Fibroblast of skin of left biceps (primary cell): ENCODE measurements around the gene MED13.
"Not testable (repeated sequence)": the region's sequence is repeated elsewhere in the genome, so short reads cannot be mapped to it uniquely, and the experiment has no call there.

Source experiments
- DNase-seq, 2 experiments: peaks; one replicate each; pipeline ENCODE4 v3.0.0-alpha.2; 2013; ENCODE audit warnings: low read depth in 2 of 2

MED13 gene

DNA sequence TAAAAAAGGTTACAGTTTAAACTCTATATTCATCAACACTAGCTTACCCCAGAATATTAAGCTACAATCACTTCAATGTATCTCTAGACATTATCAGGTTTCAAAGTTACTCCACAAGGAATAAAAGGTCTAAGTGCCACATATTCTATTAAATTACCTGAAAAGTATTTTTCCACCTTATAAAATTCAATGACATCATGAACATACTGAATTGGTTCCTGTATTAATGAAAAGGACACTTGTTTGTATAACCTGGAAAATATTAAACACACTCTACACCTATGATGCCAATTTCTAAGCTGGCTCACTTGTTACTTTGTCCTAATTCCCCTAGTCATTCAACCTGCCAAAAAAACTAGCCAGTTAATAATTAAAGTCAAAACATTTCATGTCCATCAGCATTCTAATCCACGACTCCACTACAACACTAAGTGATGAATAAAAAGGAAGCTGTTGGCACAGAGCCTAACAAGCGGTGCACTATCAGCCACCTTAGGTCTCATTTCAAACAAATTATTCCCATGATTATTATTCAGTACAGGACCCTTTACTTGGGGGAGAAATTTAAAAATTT lies 12.2 kb downstream of the MED13 start:
- no peak for DNase-seq

DNA sequence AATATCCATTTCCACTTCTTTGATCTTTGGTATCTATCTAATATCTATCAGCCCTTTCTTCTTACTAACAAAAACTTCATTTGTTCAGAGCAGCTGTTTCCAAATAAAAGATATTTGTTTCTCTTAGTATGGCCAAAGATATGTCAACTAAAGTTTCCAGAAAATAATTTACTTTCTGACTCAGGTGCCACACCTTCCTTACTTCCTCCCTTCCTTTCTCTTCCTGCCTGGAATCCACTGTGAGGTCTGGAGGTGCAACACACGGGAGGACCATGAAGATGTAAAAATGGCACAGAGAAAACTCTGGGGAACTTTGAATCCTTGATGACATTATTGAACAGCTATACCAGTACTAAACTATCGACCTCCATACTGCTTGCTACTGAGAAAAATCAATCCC lies 14.0 kb downstream of the MED13 start:
- DNase-seq, result no peak

DNA sequence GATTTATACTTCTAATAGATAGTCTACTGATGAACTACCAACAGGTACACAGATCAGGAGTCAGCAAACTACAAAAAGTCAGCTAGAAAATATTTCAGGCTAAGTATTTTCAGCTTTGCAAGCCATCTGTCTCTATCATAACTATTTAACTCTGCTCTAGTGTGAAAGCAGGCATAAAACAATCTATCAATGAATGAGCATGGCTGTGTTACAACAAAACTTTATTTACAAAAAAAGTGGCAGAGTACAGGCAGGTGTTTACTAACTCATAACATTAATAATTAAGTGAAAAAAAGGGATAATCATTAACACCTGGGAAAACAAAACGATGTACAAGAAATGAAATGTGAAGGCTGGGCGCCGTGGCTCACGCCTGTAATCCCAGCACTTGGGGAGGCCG lies 15.8 kb downstream of the MED13 start:
- no peak for DNase-seq

DNA sequence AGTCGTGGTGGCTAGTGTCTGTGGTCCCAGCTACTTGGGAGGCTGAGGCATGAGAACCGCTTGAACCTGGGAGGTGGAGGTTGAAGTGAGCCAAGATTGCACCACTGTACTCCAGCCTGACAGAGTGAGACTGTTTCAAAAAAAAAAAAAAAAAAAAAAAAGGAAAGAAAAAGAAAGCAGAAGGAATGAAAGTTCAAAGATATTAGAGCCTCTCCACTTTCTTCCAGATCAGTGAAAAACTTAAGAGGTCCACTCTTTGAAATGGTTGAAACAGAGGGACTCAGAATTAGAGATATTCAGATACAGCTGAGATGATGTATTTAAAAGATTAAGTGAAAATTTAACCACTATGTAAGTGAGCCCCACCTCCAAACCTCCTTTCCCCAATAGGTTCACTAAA lies 16.8 kb downstream of the MED13 start:
- DNase-seq, result no peak

DNA sequence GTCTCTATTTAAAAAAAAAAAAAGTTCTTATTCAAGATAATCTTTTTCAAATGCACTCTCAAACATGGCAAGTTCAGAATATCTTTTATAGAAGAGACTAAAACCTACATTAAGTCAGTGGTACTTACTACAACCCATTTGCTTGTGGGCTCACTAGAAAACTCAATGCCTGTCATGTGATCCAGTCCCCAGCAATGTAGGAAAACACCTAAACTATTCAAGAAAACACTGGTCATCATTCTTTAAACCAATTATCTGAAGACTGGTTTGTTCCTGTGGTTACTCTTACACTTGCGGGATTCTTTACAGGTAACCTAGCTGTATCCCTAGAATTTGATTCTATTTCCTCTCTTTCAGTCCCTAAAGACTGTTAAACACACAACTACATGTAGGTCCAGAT lies 19.6 kb downstream of the MED13 start:
- no peak for DNase-seq

DNA sequence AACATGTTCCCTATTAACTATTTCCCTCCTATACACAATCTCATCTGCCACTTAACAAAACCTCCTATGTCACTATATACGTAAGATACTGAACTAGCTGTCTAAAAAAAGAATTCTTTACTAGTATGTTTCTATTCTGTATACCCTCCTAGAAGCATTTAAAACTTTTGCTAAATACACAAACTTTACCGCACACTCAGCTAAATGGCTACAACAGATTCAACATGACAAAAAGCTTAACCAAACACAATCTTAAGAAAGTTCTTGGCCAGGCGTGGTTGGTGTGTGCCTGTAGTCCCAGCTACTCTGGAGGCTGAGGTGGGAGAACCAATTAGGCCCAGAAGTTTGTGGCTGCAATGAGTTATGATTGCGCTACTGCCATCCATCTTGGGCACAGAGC lies 20.0 kb downstream of the MED13 start:
- DNase-seq, result no peak

DNA sequence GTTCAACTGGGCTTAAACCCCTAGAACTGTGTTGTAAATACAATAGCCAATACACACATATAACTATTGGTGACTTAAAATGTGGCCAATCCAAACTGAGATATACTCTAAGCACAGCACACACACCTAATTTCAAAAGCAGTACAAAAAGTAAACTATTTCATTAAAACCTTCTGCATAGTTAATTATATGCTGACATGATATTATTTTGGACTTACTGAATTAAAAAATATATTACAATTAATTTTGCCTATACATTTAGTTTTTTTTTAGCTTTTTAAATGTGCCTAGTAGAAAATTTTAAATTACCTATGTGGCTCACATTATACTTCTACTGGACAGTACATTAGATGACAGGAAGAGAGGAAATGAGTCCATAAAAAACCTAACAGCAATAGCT lies 21.5 kb downstream of the MED13 start:
- no peak for DNase-seq

DNA sequence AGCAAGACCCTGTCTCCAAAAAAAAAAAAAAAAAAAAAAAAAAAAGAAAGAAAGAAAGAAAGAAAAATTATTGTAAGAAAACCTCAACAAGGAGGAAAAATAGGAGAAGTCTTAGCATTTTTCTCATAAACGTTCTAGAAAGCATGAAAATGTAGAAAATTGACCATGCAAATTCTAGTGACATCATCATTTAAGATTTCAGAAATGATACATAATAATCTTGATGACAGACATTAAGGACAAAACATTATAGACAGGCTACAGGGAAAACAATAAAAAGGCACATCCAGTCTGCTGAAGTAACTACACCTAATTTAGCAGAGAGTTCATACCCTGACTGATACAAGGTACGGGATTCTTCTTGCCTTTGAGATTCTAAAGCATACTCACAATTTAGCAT lies 21.9 kb downstream of the MED13 start:
- DNase-seq, result no peak

DNA sequence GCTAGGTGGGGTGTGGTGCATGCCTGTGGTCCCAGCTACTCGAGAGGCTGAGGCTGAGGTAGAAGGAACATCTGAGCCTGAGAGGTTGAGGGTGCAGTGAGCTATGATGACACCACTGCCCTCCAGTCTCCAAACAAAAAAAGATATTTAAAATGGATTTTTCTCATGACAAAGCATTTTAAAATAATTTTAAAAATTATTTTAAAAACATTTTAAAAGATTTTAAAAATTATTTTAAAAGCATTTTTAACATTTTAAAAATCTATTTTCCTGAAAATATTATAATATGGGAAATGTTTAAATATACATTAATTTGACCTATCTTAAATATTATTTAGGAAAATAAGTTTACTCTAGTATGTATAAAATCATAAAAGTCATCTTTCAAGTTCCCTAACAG lies 26.8 kb downstream of the MED13 start:
- no peak for DNase-seq

DNA sequence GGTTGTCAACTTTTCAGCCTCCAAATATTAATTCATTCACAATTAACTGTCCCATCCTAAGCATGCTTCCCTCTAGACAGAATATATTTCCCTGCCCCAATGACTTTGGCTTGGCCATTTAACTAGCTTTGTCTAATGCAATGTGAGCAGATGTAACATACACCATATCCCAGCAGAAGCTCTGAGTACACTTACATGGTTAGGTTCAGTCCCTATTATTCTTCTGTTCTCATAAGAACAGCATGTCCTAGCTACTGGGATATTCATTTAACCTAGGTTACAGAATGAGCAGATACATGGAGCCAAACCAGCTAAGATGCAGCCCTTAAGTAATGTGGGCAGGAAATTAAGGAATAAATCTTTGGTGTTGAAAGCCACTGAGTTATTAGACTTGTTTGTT lies 31.8 kb downstream of the MED13 start:
- no peak for DNase-seq

DNA sequence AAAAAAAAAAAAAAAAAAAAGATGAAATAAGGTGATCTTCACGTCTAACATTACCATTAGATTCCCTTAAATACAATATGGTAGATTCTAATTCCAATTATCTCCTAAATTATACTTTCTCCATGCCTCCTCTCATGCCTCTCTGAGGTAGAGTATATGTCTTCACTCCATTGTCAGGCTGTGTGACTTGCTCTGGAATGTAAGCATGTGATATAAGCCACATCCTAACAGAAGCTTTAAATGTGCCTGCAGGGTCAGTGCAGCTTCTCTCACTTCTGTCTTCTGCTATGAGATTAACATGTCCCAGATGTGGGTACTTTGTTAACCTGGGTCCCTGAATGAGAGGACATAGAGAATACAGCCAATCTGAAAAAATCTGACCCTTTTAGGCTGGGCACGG lies 32.6 kb downstream of the MED13 start:
- DNase-seq, result no peak

DNA sequence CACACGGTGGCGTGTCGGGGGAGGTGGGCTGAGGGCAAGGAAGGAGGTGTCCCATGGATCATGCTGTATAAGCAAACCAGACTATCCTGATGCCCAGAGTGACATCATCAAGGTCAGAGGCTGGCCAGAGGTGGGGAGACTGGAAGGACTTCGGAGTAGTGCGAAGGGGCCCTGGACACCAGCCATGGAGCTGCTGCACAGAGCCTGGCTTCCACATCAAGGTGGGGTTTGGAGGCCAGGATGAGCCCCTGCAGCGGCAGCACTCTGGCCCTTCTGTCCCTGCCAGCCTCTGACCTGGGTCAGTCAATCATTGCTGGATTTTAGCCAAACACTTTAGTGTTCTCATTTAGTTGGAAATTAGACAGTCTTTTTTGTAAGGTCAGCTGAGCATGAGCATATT lies 34.8 kb downstream of the MED13 start:
- DNase-seq, result no peak

DNA sequence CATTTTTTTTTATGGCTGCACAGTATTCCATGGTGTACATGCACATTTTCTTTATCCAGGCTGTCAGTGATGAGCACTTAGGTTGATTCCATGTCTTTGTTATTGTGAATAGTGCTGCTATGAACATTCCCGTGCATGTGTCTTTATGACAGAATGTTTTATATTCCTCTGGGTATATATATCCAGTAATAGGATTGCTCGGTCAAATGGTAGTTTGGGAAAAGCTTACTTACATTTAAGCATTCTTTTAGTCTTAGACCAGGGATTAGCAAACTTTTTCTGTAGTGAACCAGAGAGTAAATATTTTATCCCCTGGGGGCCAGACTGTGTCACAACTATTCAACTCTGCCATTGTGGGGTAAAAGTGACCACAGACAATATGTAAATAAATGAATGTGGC lies 40.2 kb downstream of the MED13 start:
- DNase-seq, result no peak

DNA sequence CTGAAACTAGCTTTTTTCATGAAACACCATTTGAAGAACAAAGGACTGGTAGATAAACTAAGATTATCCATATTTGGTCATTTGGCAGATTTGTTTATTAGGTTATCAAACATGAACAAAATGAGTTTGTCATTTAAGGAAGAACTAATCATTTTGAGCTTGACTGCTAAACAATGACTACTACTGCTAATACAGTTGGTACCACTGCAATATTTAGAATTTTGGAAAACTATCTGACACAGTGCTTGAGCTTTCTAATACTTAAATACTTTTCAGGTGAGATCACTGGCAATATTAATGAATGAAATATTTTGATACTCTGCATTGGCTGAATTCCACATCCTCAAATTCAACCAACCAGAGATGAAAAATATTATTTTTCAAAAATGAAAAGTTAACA lies 47.2 kb downstream of the MED13 start:
- DNase-seq, result no peak

DNA sequence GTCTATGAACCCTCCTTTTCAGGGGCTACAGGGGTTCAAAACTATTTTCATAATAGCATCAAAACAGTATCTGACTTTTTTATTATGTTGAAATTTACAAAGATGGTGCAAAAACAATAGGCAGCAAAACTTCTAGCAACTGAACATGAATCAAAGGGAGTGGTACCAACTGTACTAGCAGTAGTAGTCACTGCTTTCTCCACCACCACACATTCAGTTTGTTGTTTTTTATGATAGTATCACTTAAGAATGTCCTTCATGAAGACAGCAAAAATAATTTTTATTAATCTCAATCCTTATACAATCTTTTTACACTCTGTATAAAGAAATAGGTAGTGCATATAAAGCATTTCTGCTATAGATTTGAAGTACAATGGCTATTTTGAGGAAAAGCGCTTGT lies 47.6 kb downstream of the MED13 start:
- no peak for DNase-seq

DNA sequence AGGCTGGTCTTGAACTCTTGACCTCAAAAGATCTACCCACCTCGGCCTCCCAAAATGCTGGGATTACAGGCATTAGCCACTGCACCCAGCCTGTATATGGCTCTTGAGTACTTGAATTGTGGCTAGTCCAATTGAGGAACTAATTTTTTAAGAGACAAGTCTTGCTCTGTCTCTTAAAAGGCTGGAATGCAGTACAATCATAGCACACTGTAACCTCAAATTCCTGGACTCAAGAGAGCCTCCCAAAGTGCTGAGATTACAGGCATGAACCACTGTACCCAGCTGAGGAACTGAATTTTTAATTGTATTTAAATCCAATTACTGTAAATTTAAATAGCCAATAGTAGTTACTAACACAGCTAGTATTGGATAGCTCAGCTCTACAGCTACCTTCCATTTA lies 50.6 kb downstream of the MED13 start:
- no peak for DNase-seq

DNA sequence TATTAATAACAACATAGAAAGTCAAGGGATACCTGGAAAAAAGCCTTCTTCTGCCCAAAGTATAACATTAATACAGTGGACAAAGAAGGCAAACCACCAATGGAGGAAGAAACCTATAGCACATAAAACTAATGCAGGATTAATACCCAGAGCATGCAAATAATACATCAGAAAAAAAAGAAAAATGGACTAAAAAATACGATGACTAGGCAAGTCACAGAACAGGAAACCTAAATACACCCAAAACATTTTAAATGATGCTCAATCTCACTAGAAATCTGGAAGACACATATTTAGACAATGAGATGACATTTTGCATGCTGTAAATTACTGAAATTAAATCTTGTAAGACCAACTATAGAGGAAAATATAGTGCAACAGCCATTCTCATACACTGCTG lies 55.9 kb downstream of the MED13 start:
- DNase-seq, result no peak

DNA sequence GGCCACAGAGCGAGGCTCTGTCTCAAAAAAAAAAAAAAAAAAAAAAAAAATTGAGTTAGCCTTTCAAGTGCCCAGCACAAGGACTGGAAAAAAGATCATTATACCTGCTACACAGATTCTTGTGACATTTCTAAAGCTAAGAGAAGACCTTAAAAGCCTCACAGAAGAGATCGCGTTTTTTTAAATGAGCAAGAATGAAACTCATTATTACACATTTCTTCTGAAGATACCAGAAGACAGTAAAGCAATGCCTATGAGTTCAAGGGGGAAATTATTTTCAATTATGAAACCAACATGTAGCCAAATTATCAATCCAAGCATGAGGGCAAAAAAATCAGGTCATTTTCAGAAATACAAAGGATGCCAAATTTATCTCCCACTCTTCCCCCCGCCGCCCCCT lies 56.8 kb downstream of the MED13 start:
- DNase-seq, result no peak

DNA sequence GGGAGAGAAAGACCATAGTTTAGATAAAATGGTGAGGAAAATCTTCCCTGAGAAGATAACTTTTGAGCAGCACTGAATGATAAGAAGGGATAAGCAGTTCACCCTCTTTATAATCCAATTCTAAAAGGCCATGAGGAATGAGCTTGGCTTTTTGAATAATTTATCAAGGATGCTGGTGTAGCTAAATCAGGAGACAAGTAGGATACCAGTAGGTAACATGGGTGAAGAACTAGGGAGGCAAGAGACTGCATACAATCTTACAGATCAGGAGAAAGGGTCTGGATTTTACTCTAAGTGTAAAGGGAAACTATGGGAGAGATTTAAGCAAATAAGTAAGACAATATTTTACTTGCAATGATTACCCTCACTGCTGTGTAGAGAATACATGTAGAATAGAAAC lies 60.7 kb downstream of the MED13 start:
- DNase-seq, result no peak

DNA sequence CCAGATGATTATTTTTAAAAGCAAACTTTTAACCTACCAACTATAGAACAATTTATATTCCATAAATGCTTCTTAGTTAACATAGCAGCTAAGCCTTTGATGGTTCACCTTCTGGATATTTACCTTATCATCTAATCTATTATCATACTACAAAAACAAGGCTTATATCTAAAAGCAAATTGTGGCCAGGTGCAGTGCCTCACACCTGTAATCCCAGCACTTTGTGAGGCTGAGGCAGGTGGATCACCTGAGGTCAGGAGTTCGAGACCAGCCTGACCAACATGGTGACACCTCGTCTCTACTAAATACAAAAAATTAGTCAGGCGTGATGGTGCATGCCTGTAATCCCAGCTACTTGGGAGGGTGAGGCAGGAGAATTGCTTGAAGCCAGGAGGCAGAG lies 61.9 kb downstream of the MED13 start:
- not testable (repeated sequence) for DNase-seq

DNA sequence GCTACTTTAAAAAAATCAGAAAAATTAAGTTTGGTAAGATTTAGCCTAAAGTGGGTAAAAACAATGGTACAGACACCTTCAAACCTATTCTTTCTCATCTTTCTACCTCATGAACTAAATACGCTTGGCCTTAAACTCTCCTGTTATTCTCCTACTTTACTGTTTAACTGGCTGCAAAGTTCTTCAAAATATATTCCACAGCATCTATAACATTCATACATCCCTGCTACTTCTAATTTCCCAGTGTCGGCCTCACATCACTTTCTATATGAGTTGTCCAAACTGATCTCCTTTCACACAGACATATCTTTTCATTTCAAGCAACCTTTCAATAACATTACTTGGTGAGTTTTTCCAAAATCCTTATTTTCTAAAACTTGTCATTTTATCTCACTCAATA lies 64.0 kb downstream of the MED13 start:
- DNase-seq, result no peak

DNA sequence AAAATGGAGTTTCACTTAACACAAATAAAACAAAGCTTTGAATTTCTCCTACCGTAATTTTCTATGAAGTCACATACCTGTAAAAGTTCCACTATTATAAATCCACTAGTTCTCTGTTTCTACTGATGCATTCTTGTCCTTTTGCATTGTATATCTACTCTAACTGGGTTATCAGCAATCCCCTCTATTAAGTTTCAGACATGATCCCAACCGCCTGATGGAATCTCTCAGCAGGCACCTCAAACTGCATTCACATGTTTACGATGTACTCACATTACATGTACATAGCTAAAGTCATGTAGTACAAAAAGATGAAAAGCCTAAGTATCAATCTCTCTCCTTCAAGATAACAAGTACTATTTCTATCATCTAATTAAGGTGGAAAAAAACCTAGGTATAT lies 64.9 kb downstream of the MED13 start:
- no peak for DNase-seq

DNA sequence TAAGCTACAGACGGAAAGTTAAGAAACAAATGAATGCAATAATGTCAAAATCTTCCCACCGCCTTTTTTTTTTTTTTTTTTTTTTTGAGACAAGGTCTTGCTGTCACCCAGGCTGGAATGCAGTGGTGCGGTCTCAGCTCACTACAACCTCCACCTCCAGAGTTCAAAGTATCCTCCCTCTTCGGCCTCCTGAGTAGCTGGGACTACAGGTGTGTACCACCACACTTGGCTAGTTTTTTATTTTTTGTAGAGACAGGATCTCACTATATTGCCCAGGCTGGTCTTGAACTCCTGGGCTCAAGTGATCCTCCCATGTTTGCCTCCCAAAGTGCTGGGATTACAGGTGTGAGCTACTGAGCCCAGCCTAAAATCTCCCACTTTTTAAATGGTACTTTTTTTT lies 66.5 kb downstream of the MED13 start:
- not testable (repeated sequence) for DNase-seq

DNA sequence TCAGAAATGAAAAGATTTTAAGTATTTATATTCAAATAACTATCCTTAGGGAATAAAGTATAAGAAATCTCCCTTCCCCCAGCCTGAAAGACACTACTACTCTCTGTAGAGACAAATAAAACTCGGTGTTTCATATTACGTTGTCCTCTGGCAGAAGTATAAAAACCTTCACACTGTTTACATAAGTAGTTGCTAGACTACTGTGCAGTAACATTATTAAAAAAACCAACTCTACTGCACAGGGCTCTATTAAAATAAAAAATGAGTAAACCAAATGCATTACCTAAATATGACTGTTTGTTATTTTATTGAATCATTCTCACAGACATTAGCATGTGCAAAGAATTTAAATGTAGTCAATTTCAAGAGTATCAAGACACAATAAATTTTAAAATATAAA lies 67.4 kb downstream of the MED13 start:
- no peak for DNase-seq
